Measurements from ENCODE around the gene QRICH2. TPM values are rescaled to one million over a fixed set of nuclear protein-coding genes. Genes with fewer than 3 reads are reported as not detected.
"Not testable (repeated sequence)": the region's sequence is repeated elsewhere in the genome, so short reads cannot be mapped to it uniquely, and the experiment has no call there.

Gene QRICH2
- total RNA-seq, 1 experiment from 2014 or later = 1.4 TPM

GRCh38 chr17:76271669-76272540 lies 36.2 kb downstream of the QRICH2 start:
- no peak for DNase-seq (ENCODE audit: low read depth)
- in situ Hi-C loops (cut with HindIII; ENCODE audit: low pct_unique_long_range_greater_than_20kb, low sequenced_read_pairs) = no loop called here

GRCh38 chr17:76270770-76271668 lies 37.1 kb downstream of the QRICH2 start:
- no peak for DNase-seq (ENCODE audit: low read depth)
- in situ Hi-C loops (cut with HindIII; ENCODE audit: low pct_unique_long_range_greater_than_20kb, low sequenced_read_pairs) = no loop called here

DNA sequence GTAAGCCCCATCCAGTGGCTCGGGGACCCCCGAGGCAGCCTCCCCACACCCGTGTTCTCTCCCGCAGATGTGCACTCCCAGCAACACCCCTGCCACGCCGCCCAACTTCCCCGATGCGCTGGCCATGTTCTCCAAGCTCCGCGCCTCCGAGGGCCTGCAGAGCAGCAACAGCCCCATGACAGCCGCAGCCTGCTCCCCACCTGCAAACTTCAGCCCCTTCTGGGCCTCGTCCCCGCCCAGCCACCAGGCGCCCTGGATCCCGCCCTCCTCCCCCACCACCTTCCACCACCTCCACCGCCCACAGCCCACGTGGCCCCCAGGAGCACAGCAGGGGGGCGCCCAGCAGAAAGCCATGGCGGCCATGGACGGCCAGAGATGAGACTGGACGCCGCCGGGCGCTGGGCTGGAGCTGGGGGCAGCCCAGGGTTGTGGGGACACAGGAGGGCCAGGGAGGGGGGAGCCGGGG lies 37.9 kb downstream of the QRICH2 start:
- in situ Hi-C loops (cut with HindIII; ENCODE audit: low pct_unique_long_range_greater_than_20kb, low sequenced_read_pairs) = no loop called here
- DNase-seq (ENCODE audit: low read depth) = no peak

DNA sequence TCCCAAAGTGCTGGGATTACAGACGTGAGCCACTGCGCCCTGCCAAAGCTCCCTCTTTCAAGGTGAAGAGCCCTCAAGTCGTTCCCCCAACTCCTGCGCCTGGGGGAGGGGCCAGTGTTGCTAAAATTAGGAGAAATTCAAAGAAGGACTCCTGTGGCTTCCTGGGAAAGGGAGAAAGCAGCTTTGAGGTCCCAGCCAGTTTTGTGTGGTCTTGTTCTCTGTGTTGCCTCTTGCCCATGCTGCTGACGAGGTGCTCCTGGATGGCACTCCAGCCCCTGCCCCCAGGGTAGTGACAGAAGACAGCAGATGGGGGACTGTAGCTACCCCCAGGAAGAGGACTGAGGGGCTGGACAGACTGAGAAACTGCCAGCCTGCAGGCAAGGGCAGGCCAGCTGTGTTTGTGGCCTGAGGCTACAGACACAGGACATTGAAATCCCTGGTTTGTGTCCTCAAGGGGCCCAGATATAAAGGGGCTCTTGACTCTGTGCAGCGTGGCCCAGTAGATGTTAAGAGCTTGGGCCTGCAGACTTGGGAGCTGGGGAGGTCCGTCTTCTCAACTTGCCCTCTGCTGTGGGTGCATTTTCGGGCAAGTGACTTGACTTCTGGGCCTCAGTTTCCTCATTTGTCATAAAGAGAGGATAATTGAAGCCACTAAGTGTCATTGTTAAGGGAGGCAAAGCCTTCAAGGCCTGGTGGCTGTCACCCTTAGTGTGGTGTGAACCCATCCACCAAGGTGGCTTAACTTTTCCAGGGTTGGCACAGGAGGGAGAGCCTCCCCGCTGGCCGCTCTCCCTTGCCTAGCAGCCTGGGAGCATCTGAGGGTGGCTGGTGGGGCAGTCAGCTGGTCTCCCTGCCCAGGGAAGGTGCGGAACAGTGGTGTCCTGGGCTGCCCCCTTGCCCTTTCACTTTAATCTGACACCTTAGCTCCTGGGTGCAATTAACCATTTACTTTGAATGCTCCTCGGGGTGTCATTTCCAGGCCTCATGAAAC lies 38.8 kb downstream of the QRICH2 start:
- in situ Hi-C loops (cut with HindIII; ENCODE audit: low pct_unique_long_range_greater_than_20kb, low sequenced_read_pairs) = no loop called here
- no peak for DNase-seq (ENCODE audit: low read depth)

- in situ Hi-C loops (cut with HindIII; ENCODE audit: low pct_unique_long_range_greater_than_20kb, low sequenced_read_pairs) = no loop called here
- no peak for DNase-seq (ENCODE audit: low read depth)
These were observed 39.9 kb downstream of the QRICH2 start for GRCh38 chr17:76268015-76268749.

GRCh38 chr17:76267581-76268001 lies 40.5 kb downstream of the QRICH2 start:
- DNase-seq (ENCODE audit: low read depth); in situ Hi-C loops (cut with HindIII; ENCODE audit: low pct_unique_long_range_greater_than_20kb, low sequenced_read_pairs): not testable (repeated sequence)

GRCh38 chr17:76267051-76267576 lies 41.0 kb downstream of the QRICH2 start:
- in situ Hi-C loops (cut with HindIII; ENCODE audit: low pct_unique_long_range_greater_than_20kb, low sequenced_read_pairs) = no loop called here
- no peak for DNase-seq (ENCODE audit: low read depth)

DNA sequence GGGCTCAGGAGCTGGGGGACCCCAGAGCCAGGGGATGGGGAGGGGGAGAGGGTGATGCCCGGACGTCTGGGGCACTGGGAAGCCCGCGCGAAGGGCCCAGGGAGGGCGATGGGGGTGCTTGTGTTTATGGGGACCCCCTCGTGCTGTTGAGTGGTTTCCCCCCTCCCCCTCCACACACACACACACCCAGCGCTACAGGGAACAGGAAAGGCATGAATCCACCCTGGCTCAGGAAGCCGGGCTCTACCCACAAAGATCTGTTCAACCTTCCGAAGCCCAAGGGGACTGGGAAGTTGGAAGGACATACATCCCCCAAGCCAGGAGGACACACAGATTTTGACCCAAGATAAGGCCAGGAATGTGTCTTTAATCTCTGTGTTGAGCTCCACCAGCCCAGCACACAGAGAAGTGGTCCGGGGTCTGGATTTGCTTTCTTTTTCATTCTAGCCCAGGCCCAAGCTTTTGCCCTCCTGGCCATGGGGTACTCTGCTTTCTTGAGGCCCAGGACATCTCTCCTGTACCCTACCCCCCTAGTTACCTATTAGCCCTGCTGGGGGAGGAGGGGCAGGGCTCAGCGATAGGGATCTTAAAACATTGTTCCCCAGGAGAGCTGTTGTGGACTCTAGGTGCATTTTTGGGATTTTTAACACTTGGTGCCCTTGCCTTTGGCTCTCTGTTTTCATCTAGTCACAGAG lies 41.7 kb downstream of the QRICH2 start:
- DNase-seq (ENCODE audit: low read depth) = no peak

DNA sequence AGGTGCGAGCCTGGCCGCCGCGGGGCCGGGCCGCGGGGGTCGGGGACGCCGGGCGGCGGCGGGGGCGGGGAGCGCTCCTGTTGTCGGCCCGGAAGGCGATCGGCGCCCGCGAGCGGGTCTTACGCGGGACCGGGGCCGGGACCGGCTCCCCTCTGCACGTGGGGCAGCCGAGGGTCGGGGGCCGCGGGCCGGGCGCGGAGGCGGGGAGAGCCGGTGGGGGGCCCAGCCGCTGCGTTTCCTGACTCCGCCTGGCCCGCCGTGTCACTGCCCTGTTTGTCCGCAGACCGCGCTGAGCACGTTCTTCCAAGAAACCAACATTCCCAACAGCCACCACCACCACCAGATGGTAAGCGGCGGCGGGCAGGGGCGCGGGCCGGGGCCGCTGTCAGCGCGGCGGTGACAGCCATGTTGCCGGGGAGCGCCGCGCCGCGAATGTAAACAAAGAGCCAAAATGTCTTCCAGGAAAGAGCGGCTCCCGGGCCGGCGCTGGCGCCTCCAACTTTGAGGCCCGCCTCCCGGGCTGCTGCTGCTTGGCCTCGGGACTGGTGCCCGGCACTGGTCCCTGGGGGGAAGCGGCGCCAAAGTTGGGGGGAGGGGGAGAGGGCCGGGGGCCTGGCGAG lies 42.3 kb downstream of the QRICH2 start:
- DNase-seq (ENCODE audit: low read depth) = peak; percentile 17
- in situ Hi-C loops (cut with HindIII; ENCODE audit: low pct_unique_long_range_greater_than_20kb, low sequenced_read_pairs) = no loop called here

More for the DNA sequence above, 41.7 kb downstream of the QRICH2 start:
- in situ Hi-C loops (cut with HindIII; ENCODE audit: low pct_unique_long_range_greater_than_20kb, low sequenced_read_pairs) = no loop called here

DNA sequence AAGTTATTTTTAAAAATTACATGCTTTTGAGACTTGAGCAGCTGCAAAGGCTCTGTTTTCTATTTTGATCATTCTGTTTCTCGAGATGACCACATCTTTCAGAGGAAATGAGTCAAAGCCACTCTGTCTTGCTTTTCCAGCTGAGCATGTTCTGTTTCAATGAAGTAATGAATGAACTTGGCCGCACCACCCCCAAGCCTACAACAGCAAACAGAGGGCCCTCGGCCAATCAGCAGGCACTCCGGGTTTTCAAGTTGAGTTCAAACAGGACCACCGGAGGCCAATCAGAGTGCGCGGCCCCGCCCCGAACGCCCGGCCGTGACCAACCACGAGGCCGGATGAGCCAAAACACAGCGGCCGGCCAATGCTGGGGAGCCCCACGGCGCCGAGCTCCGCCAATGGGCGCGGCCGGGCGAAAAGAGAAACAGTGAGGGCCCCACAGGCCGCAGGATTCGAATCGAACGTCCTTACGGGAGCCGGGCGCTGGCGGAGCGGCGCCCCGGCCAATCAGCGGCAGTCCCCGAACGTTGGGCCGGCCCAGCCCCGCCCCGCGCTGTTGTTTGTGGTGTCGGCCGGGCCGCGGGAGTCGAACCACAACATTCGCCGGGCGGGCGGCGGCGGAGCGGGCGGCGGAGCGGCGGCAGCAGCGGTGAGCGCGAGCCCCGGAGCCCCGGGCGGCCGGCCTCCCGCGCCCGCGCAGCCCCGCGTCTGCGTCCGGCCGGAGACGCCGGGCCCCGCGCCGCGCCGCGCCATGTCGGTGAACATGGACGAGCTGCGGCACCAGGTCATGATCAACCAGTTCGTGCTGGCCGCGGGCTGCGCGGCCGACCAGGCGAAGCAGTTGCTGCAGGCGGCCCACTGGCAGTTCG lies 43.1 kb downstream of the QRICH2 start, which contains the start of gene UBALD2:
Gene UBALD2, plus strand, starts transcription at position 594 of the 869 bp plus-strand sequence. Its CDS starts 158 bp downstream, at position 752.
- DNase-seq (ENCODE audit: low read depth) = peak; percentile 100
- in situ Hi-C loops (cut with HindIII; ENCODE audit: low pct_unique_long_range_greater_than_20kb, low sequenced_read_pairs) = no loop called here

GRCh38 chr17:76264425-76264754 lies 43.7 kb downstream of the QRICH2 start:
- in situ Hi-C loops (cut with HindIII; ENCODE audit: low pct_unique_long_range_greater_than_20kb, low sequenced_read_pairs) = no loop called here
- no peak for DNase-seq (ENCODE audit: low read depth)

GRCh38 chr17:76263896-76264295 lies 44.2 kb downstream of the QRICH2 start:
- DNase-seq (ENCODE audit: low read depth) = no peak
- in situ Hi-C loops (cut with HindIII; ENCODE audit: low pct_unique_long_range_greater_than_20kb, low sequenced_read_pairs) = no loop called here

- in situ Hi-C loops (cut with HindIII; ENCODE audit: low pct_unique_long_range_greater_than_20kb, low sequenced_read_pairs) = no loop called here
- no peak for DNase-seq (ENCODE audit: low read depth)
These were observed 45.2 kb downstream of the QRICH2 start for GRCh38 chr17:76262732-76263344.

- no peak for DNase-seq (ENCODE audit: low read depth)
- in situ Hi-C loops (cut with HindIII; ENCODE audit: low pct_unique_long_range_greater_than_20kb, low sequenced_read_pairs) = no loop called here
These were observed 46.5 kb downstream of the QRICH2 start for GRCh38 chr17:76261421-76262215.
